ENCODE results near the gene PDE4DIP. TPM values are rescaled to one million over a fixed set of nuclear protein-coding genes. Genes with fewer than 3 reads are reported as not detected.
"Not testable (repeated sequence)": the region's sequence is repeated elsewhere in the genome, so short reads cannot be mapped to it uniquely, and the experiment has no call there.

The PDE4DIP gene
- total RNA-seq, 1 donor from 2014 or later = 163 TPM

GRCh38 chr1:149064611-149065010, 220.4 kb downstream of the PDE4DIP start:
- H3K4me3 ChIP-seq; H3K27me3 ChIP-seq; H3K4me1 ChIP-seq; H3K9me3 ChIP-seq; DNase-seq; intact Hi-C loops (cut with DNase I); H3K27ac ChIP-seq; H3K36me3 ChIP-seq; ATAC-seq: not testable (repeated sequence)

DNA sequence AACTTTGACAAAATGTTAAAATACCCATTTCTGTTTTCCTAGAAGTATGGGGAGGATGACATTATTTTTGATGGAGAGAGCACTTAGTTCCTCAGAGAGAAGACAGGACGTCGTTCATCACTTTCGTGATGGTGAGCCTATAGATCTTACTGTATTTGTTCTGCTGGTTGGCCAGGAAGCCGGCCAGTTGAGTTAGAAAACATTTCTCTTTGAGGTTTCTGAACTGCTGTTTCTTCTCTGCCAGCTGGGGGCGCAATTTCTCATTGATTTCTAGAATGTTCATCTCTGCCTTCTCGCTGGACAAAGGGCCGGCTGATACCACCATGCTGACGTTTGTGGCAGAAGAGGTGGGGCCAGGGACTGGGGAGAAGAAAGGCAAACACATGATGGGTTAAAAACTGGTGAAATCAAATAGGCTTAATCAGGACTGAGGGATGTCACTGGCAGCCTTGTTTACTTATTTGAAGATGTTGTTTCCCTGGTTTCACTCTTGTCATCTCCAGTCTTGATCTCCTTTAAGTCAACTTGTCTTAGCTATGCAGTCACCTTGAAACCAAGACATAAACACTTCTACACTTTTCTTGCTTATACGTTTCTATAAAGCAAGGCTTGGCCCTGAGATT, 231.4 kb downstream of the PDE4DIP start:
- ATAC-seq; intact Hi-C loops (cut with DNase I); H3K36me3 ChIP-seq; H3K4me1 ChIP-seq; H3K9me3 ChIP-seq; H3K4me3 ChIP-seq; H3K27ac ChIP-seq; H3K27me3 ChIP-seq; DNase-seq: not testable (repeated sequence)

Other genes with a start within 250 kb of the PDE4DIP start
- 21.8 TPM for gene NBPF14, start 248.4 kb upstream of the PDE4DIP start, total RNA-seq
- gene NUDT4B, start 95.7 kb upstream of the PDE4DIP start, total RNA-seq = 1.8 TPM

Data from upper lobe of right lung (tissue), 1 donor.